ENCODE data around the gene ZNF862. TPM values are rescaled to one million over a fixed set of nuclear protein-coding genes. Genes with fewer than 3 reads are reported as not detected.
"Not testable (repeated sequence)": the region's sequence is repeated elsewhere in the genome, so short reads cannot be mapped to it uniquely, and the experiment has no call there.

The ZNF862 gene
- total RNA-seq, 2 donors from 2014 or later = 11.4 to 17.3 TPM

- H3K4me3 ChIP-seq = no peak overlapping the region
- H3K36me3 ChIP-seq = no peaks in the 10 kb centered on the region
- no peak for DNase-seq (ENCODE audit: low spot score)
- ATAC-seq (ENCODE audit: insufficient number of reproducible peaks, low FRiP score, low read depth) = no peak
- H3K4me1 ChIP-seq (ENCODE audit: control insufficient read depth in 1 of 2, low read depth in 2 of 2) = no peaks in the 10 kb centered on the region
- H3K27me3 ChIP-seq (replicated peaks; ENCODE audit: insufficient read depth) = no peaks in the 10 kb centered on the region
- no peaks in the 10 kb centered on the region for H3K9me3 ChIP-seq
- no peak for TF ChIP-seq CTCF (IDR thresholded peaks at IDR 0.05)
- H3K27ac ChIP-seq = no peak overlapping the region
Measured at GRCh38 chr7:149828357-149829309, 9.5 kb upstream of the ZNF862 start.

GRCh38 chr7:149830527-149830926 lies 7.6 kb upstream of the ZNF862 start:
- not testable (repeated sequence) for H3K27me3 ChIP-seq (replicated peaks; ENCODE audit: insufficient read depth); H3K4me3 ChIP-seq; H3K36me3 ChIP-seq; H3K9me3 ChIP-seq; H3K27ac ChIP-seq; H3K4me1 ChIP-seq (ENCODE audit: control insufficient read depth in 1 of 2, low read depth in 2 of 2); ATAC-seq (ENCODE audit: insufficient number of reproducible peaks, low FRiP score, low read depth); DNase-seq (ENCODE audit: low spot score)

GRCh38 chr7:149830997-149831740 lies 7.0 kb upstream of the ZNF862 start:
- Histone ChIP-seq H3K4me1 (ENCODE audit: control insufficient read depth in 1 of 2, low read depth in 2 of 2) (no peaks in the 10 kb centered on the region), H3K27me3 (replicated peaks; ENCODE audit: insufficient read depth) (no peaks in the 10 kb centered on the region), H3K27ac (no peak overlapping the region), H3K36me3 (no peaks in the 10 kb centered on the region), H3K4me3 (no peak overlapping the region), H3K9me3 (no peaks in the 10 kb centered on the region)
- TF ChIP-seq CTCF (IDR thresholded peaks at IDR 0.05) = no peak
- DNase-seq (ENCODE audit: low spot score) (no peak), ATAC-seq (ENCODE audit: insufficient number of reproducible peaks, low FRiP score, low read depth) (no peak)

GRCh38 chr7:149831741-149832219 lies 6.4 kb upstream of the ZNF862 start:
- ATAC-seq (ENCODE audit: insufficient number of reproducible peaks, low FRiP score, low read depth) = no peak
- Histone ChIP-seq H3K27me3 (replicated peaks; ENCODE audit: insufficient read depth) (no peaks in the 10 kb centered on the region), H3K4me1 (ENCODE audit: control insufficient read depth in 1 of 2, low read depth in 2 of 2) (no peaks in the 10 kb centered on the region), H3K9me3 (no peaks in the 10 kb centered on the region), H3K36me3 (no peaks in the 10 kb centered on the region), H3K4me3 (no peak overlapping the region), H3K27ac (no peak overlapping the region)
- DNase-seq (ENCODE audit: low spot score) = no peak
- no peak for TF ChIP-seq CTCF (IDR thresholded peaks at IDR 0.05)

GRCh38 chr7:149832332-149833041 lies 5.7 kb upstream of the ZNF862 start:
- H3K27me3 ChIP-seq (replicated peaks; ENCODE audit: insufficient read depth) = no peaks in the 10 kb centered on the region
- ATAC-seq (ENCODE audit: insufficient number of reproducible peaks, low FRiP score, low read depth) (no peak), DNase-seq (ENCODE audit: low spot score) (no peak)
- no peaks in the 10 kb centered on the region for H3K9me3 ChIP-seq
- H3K4me3 ChIP-seq = no peak overlapping the region
- TF ChIP-seq CTCF (IDR thresholded peaks at IDR 0.05) = no peak
- H3K27ac ChIP-seq = no peak overlapping the region
- H3K36me3 ChIP-seq = no peaks in the 10 kb centered on the region
- no peaks in the 10 kb centered on the region for H3K4me1 ChIP-seq (ENCODE audit: control insufficient read depth in 1 of 2, low read depth in 2 of 2)
